ENCODE results near the gene PPP1R12B.
"Not testable (repeated sequence)": the region's sequence is repeated elsewhere in the genome, so short reads cannot be mapped to it uniquely, and the experiment has no call there.

PPP1R12B gene

GRCh38 chr1:202484032-202484431, 135.5 kb downstream of the PPP1R12B start:
- not testable (repeated sequence) for DNase-seq (ENCODE audit: low spot score)

- not testable (repeated sequence) for DNase-seq (ENCODE audit: low spot score)
Measured at GRCh38 chr1:202484820-202485219, 136.3 kb downstream of the PPP1R12B start.

GRCh38 chr1:202488178-202488649, 139.7 kb downstream of the PPP1R12B start:
- not testable (repeated sequence) for DNase-seq (ENCODE audit: low spot score)

- not testable (repeated sequence) for DNase-seq (ENCODE audit: low spot score)
Measured at GRCh38 chr1:202489101-202489500, 140.6 kb downstream of the PPP1R12B start.

GRCh38 chr1:202493112-202493511, 144.6 kb downstream of the PPP1R12B start:
- DNase-seq (ENCODE audit: low spot score): not testable (repeated sequence)

- no peak for DNase-seq (ENCODE audit: low spot score)
Measured at GRCh38 chr1:202498542-202498941, 150.0 kb downstream of the PPP1R12B start.

GRCh38 chr1:202499997-202500396, 151.5 kb downstream of the PPP1R12B start:
- not testable (repeated sequence) for DNase-seq (ENCODE audit: low spot score)

GRCh38 chr1:202501281-202501680, 152.8 kb downstream of the PPP1R12B start:
- peak; percentile 23 for DNase-seq (ENCODE audit: low spot score)

- DNase-seq (ENCODE audit: low spot score): peak; percentile 11
Measured at GRCh38 chr1:202505356-202505755, 156.9 kb downstream of the PPP1R12B start.

GRCh38 chr1:202505880-202506575, 157.5 kb downstream of the PPP1R12B start:
- DNase-seq (ENCODE audit: low spot score): not testable (repeated sequence)

- not testable (repeated sequence) for DNase-seq (ENCODE audit: low spot score)
Measured at GRCh38 chr1:202508863-202509262, 160.4 kb downstream of the PPP1R12B start.

GRCh38 chr1:202513875-202514274, 165.4 kb downstream of the PPP1R12B start:
- not testable (repeated sequence) for DNase-seq (ENCODE audit: low spot score)

GRCh38 chr1:202516434-202516877, 168.0 kb downstream of the PPP1R12B start:
- DNase-seq (ENCODE audit: low spot score): no peak

- not testable (repeated sequence) for DNase-seq (ENCODE audit: low spot score)
Measured at GRCh38 chr1:202517146-202517545, 168.6 kb downstream of the PPP1R12B start.

GRCh38 chr1:202518180-202518579, 169.7 kb downstream of the PPP1R12B start:
- DNase-seq (ENCODE audit: low spot score): not testable (repeated sequence)

GRCh38 chr1:202518905-202519304, 170.4 kb downstream of the PPP1R12B start:
- DNase-seq (ENCODE audit: low spot score): not testable (repeated sequence)

GRCh38 chr1:202520129-202520856, 171.8 kb downstream of the PPP1R12B start:
- DNase-seq (ENCODE audit: low spot score): not testable (repeated sequence)

GRCh38 chr1:202520857-202521216, 172.3 kb downstream of the PPP1R12B start:
- DNase-seq (ENCODE audit: low spot score): not testable (repeated sequence)

- DNase-seq (ENCODE audit: low spot score): not testable (repeated sequence)
Measured at GRCh38 chr1:202521484-202521883, 173.0 kb downstream of the PPP1R12B start.

GRCh38 chr1:202521886-202522285, 173.4 kb downstream of the PPP1R12B start:
- no peak for DNase-seq (ENCODE audit: low spot score)

- not testable (repeated sequence) for DNase-seq (ENCODE audit: low spot score)
Measured at GRCh38 chr1:202526056-202526455, 177.6 kb downstream of the PPP1R12B start.

GRCh38 chr1:202528096-202528722, 179.7 kb downstream of the PPP1R12B start:
- DNase-seq (ENCODE audit: low spot score): not testable (repeated sequence)

All from iPS-NIHi11 (cell line).